Panc1 (cell line): Measurements from ENCODE around the gene UNC5CL. TPM values are rescaled to one million over a fixed set of nuclear protein-coding genes. Genes with fewer than 3 reads are reported as not detected.
A peak's percentile ranks its signal among the peaks of the same experiment; 100 is the strongest.

Experiments
- ATAC-seq: fragments of 200-7000 bp; cut with Tn5 transposase; 2 replicates; pipeline ENCODE4 v1.9.1; 2020; ENCODE audit warnings: mild to moderate bottlenecking, moderate library complexity
- BruUV-seq: library from RNA; stranded (reverse); fragments of 400-500 nt; replicated peaks from 2 replicates; lab custom pipeline; 2021; lab: Mats Ljungman, UMichigan
- CTCF ChIA-PET: fragments of 300-600 bp; sonication (Branson Sonifier 250); formaldehyde crosslinking; loops from one replicate; lab custom pipeline; 2022; ENCODE audit warnings: antibody characterized with exemption; lab: Charles Lee
- POLR2A ChIA-PET: fragments of 300-600 bp; sonication (Branson Sonifier 250); formaldehyde crosslinking; loops from one replicate; lab custom pipeline; 2022; ENCODE audit warnings: antibody characterized with exemption; lab: Charles Lee
- DNase-seq: peaks from one replicate; pipeline ENCODE4 v3.0.0-alpha.2; 2010; ENCODE audit warnings: low read depth, low spot score
- H3K27ac ChIP-seq: 2 replicates; pipeline ENCODE4 v1.5.1; 2011; ENCODE audit warnings: mild to moderate bottlenecking, low read length, inconsistent platforms
- H3K27me3 ChIP-seq: fragments of 200-500 bp; sonication (Bioruptor generic); 2 replicates; pipeline ENCODE4 v1.6.0; 2014; ENCODE audit warnings: low read length, inconsistent platforms; ENCODE audit not compliant: control insufficient read depth, insufficient read depth
- H3K36me3 ChIP-seq: fragments of 200-500 bp; sonication (Bioruptor generic); 2 replicates; pipeline ENCODE4 v1.5.1; 2014; ENCODE audit warnings: inconsistent platforms, mild to moderate bottlenecking, low read length, moderate library complexity; ENCODE audit not compliant: control insufficient read depth, insufficient read depth
- H3K4me1 ChIP-seq: 2 replicates; pipeline ENCODE4 v1.5.1; 2011; ENCODE audit warnings: inconsistent platforms, mild to moderate bottlenecking, low read length, moderate library complexity; ENCODE audit not compliant: control insufficient read depth, insufficient read depth
- H3K4me3 ChIP-seq, 2 experiments: 2 replicates each; pipeline ENCODE4 v1.5.1; 2011 to 2012; ENCODE audit warnings: low read depth in 2 of 2, low read length in 2 of 2, mild to moderate bottlenecking in 2 of 2, inconsistent platforms in 1 of 2, moderate library complexity in 1 of 2
- H3K9me3 ChIP-seq: fragments of 200-500 bp; sonication (Bioruptor generic); 2 replicates; pipeline ENCODE4 v1.5.1; 2014; ENCODE audit warnings: low read depth, mild to moderate bottlenecking, inconsistent platforms, low read length, moderate library complexity; ENCODE audit not compliant: control insufficient read depth, insufficient read depth
- POLR2AphosphoS5 ChIP-seq: IDR thresholded peaks from 2 replicates; pipeline ENCODE4 v1.6.1; 2012; ENCODE audit warnings: mild to moderate bottlenecking, low read depth, low read length, moderate library complexity
- SIN3A ChIP-seq: IDR thresholded peaks from 2 replicates; pipeline ENCODE4 v1.6.1; 2012; ENCODE audit warnings: low read depth, mild to moderate bottlenecking, low read length, moderate library complexity, borderline replicate concordance; ENCODE audit not compliant: insufficient read depth
- in situ Hi-C: cut with HindIII; loops from 2 replicates; pipeline ENCODE4 v1.10.0; 2016; ENCODE audit warnings: low sequenced_read_pairs, low pct_unique_long_range_greater_than_20kb
- intact Hi-C: fragments of 100-400 bp; cut with micrococcal nuclease; formaldehyde crosslinking; loops from one replicate; pipeline ENCODE4 v1.10.0; 2022; ENCODE audit not compliant: unreplicated experiment
- total RNA-seq: library from RNA; stranded (reverse); gene quantifications from one replicate; pipeline ENCODE4 v1.2.1, GENCODE V29; 2021; ENCODE audit not compliant: unreplicated experiment
- TF ChIP-seq, protein P1 (sequence below), 2 experiments: IDR thresholded peaks; 2 replicates each; pipeline ENCODE4 v1.6.1; 2011 to 2012; ENCODE audit warnings: low read depth in 2 of 2, control low read depth in 1 of 2, low read length in 1 of 2, mild to moderate bottlenecking in 1 of 2, moderate library complexity in 1 of 2; ENCODE audit not compliant: insufficient read depth in 1 of 2

The UNC5CL gene
- total RNA-seq, 1 experiment from 2014 or later = 0.36 TPM

- Histone ChIP-seq H3K27me3 (no peaks in the 10 kb centered on the region), H3K27ac (no peak overlapping the region), H3K9me3 (no peaks in the 10 kb centered on the region), H3K4me1 (peaks cover 12% of the 10 kb centered on the region), H3K36me3 (peaks cover 19% of the 10 kb centered on the region), H3K4me3 (no peak overlapping the region)
- CTCF ChIA-PET = no interaction called here
- TF ChIP-seq SIN3A = no peak
- TF ChIP-seq, protein P1, sequence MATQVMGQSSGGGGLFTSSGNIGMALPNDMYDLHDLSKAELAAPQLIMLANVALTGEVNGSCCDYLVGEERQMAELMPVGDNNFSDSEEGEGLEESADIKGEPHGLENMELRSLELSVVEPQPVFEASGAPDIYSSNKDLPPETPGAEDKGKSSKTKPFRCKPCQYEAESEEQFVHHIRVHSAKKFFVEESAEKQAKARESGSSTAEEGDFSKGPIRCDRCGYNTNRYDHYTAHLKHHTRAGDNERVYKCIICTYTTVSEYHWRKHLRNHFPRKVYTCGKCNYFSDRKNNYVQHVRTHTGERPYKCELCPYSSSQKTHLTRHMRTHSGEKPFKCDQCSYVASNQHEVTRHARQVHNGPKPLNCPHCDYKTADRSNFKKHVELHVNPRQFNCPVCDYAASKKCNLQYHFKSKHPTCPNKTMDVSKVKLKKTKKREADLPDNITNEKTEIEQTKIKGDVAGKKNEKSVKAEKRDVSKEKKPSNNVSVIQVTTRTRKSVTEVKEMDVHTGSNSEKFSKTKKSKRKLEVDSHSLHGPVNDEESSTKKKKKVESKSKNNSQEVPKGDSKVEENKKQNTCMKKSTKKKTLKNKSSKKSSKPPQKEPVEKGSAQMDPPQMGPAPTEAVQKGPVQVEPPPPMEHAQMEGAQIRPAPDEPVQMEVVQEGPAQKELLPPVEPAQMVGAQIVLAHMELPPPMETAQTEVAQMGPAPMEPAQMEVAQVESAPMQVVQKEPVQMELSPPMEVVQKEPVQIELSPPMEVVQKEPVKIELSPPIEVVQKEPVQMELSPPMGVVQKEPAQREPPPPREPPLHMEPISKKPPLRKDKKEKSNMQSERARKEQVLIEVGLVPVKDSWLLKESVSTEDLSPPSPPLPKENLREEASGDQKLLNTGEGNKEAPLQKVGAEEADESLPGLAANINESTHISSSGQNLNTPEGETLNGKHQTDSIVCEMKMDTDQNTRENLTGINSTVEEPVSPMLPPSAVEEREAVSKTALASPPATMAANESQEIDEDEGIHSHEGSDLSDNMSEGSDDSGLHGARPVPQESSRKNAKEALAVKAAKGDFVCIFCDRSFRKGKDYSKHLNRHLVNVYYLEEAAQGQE (IDR thresholded peaks at IDR 0.05; ENCODE audit: insufficient read depth in 1 of 2, low read depth in 2 of 2, low read length in 1 of 2) = no peak
- DNase-seq (no peak), ATAC-seq (no peak)
- in situ Hi-C loops = no loop called here
- intact Hi-C loops = no loop called here
- POLR2A ChIA-PET = no interaction called here
- BruUV-seq = no TSS peak
Observed at GRCh38 chr6:41077536-41077935, 38.5 kb upstream of the UNC5CL start.

- CTCF ChIA-PET = no interaction called here
- in situ Hi-C loops (no loop called here), intact Hi-C loops (no loop called here)
Observed at GRCh38 chr6:41075651-41076626, 36.9 kb upstream of the UNC5CL start.

More at GRCh38 chr6:41075651-41076626, 36.9 kb upstream of the UNC5CL start:
- H3K27ac ChIP-seq = peak overlapping the region; percentile 94; the same call in 1 of the 2 replicates
- DNase-seq (no peak), ATAC-seq (no peak)
- POLR2A ChIA-PET = no interaction called here
- BruUV-seq = no TSS peak
- H3K36me3 ChIP-seq = peaks cover 17% of the 10 kb centered on the region
- no peaks in the 10 kb centered on the region for H3K9me3 ChIP-seq
- H3K27me3 ChIP-seq = no peaks in the 10 kb centered on the region
- peaks cover 16% of the 10 kb centered on the region for H3K4me1 ChIP-seq
- no peak overlapping the region for H3K4me3 ChIP-seq
- TF ChIP-seq, protein P1 (IDR thresholded peaks at IDR 0.05; ENCODE audit: insufficient read depth in 1 of 2, low read depth in 2 of 2, low read length in 1 of 2) = no peak
- TF ChIP-seq POLR2AphosphoS5 (no peak), SIN3A (no peak)
